RWPE2 (cell line): Measurements from ENCODE around the gene GLT1D1.

Experiments
- ATAC-seq: fragments of 200-7000 bp; cut with Tn5 transposase; 3 replicates; pipeline ENCODE4 v1.9.1; 2021; ENCODE audit warnings: low read depth
- DNase-seq: peaks from one replicate; pipeline ENCODE4 v3.0.0-alpha.2; 2020; ENCODE audit warnings: low spot score
- H3K27ac ChIP-seq: fragments of 450-650 bp; 2 replicates; pipeline ENCODE4 v1.5.1; 2017; ENCODE audit warnings: mild to moderate bottlenecking; ENCODE audit not compliant: poor library complexity, severe bottlenecking
- H3K27me3 ChIP-seq: fragments of 250-450 bp; sonication (Bioruptor Pico); 2 replicates; pipeline ENCODE4 v1.5.1; 2021; ENCODE audit warnings: mild to moderate bottlenecking, moderate library complexity; ENCODE audit not compliant: insufficient read depth, poor library complexity, severe bottlenecking
- H3K36me3 ChIP-seq: fragments of 250-450 bp; sonication (Bioruptor Pico); 2 replicates; pipeline ENCODE4 v1.5.1; 2020; ENCODE audit warnings: low read depth, mild to moderate bottlenecking, moderate library complexity
- H3K4me1 ChIP-seq: fragments of 250-450 bp; sonication (Bioruptor Pico); 2 replicates; pipeline ENCODE4 v1.5.1; 2021; ENCODE audit warnings: mild to moderate bottlenecking, moderate library complexity; ENCODE audit not compliant: insufficient read depth, poor library complexity, severe bottlenecking
- H3K4me3 ChIP-seq: fragments of 250-450 bp; sonication (Bioruptor Pico); 2 replicates; pipeline ENCODE4 v1.5.1; 2021; ENCODE audit warnings: mild to moderate bottlenecking, moderate library complexity; ENCODE audit not compliant: severe bottlenecking
- H3K9me3 ChIP-seq: fragments of 250-450 bp; sonication (Bioruptor Pico); 2 replicates; pipeline ENCODE4 v1.5.1; 2021; ENCODE audit warnings: mild to moderate bottlenecking, moderate library complexity; ENCODE audit not compliant: severe bottlenecking
- TF ChIP-seq, protein P1 (sequence below): fragments of 450-650 bp; IDR thresholded peaks from one replicate; pipeline ENCODE4 v1.5.1; 2017; ENCODE audit warnings: mild to moderate bottlenecking, moderate library complexity; ENCODE audit not compliant: poor library complexity, severe bottlenecking

The GLT1D1 gene

DNA sequence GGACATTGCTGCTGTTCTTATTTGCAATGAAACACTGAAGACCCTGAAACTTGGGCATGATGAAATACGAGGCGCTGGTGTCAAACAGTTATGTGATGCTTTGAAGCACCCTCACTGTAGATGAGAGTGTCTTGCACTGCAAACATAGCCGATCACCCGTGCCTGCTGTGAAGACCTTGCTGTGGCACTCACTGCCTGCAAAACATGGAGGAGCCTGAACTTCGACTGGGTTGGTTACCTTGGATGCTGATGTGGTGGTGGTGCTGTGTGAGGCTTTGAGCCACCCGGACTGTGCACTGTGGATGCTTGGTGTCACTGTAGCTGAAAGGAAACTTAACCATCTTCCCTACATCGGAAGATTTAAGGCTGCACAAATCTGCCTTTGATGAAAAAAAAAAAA is 162.9 kb downstream of the GLT1D1 start:
- H3K4me1 ChIP-seq, result no peaks in the 10 kb centered on the region
- no peak overlapping the region for H3K4me3 ChIP-seq
- no peak overlapping the region for H3K27ac ChIP-seq
- H3K36me3 ChIP-seq, result no peaks in the 10 kb centered on the region
- H3K27me3 ChIP-seq, result no peaks in the 10 kb centered on the region
- DNase-seq (no peak), ATAC-seq (no peak)
- H3K9me3 ChIP-seq, result no peaks in the 10 kb centered on the region
- TF ChIP-seq, protein P1, sequence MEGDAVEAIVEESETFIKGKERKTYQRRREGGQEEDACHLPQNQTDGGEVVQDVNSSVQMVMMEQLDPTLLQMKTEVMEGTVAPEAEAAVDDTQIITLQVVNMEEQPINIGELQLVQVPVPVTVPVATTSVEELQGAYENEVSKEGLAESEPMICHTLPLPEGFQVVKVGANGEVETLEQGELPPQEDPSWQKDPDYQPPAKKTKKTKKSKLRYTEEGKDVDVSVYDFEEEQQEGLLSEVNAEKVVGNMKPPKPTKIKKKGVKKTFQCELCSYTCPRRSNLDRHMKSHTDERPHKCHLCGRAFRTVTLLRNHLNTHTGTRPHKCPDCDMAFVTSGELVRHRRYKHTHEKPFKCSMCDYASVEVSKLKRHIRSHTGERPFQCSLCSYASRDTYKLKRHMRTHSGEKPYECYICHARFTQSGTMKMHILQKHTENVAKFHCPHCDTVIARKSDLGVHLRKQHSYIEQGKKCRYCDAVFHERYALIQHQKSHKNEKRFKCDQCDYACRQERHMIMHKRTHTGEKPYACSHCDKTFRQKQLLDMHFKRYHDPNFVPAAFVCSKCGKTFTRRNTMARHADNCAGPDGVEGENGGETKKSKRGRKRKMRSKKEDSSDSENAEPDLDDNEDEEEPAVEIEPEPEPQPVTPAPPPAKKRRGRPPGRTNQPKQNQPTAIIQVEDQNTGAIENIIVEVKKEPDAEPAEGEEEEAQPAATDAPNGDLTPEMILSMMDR, result no peak

DNA sequence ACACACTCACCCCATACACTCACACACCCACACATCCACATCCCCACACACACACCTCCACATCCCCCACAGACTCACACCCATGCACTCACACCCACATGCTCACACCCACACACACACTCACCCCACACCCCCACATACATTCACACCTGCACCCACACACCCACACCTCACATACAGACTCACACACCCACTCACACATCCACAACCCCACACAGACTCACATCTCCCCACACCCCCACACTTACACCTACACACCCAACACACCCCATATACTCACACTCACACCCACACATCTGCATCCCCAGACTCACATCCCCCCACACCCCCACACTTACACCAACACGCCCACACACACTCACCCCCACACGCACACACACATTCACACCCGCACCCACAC is 171.8 kb downstream of the GLT1D1 start:
- DNase-seq (no peak), ATAC-seq (no peak)
- no peaks in the 10 kb centered on the region for H3K9me3 ChIP-seq
- no peak overlapping the region for H3K4me3 ChIP-seq
- H3K4me1 ChIP-seq, result no peaks in the 10 kb centered on the region
- no peak overlapping the region for H3K27ac ChIP-seq
- TF ChIP-seq, protein P1, result no peak
- no peaks in the 10 kb centered on the region for H3K36me3 ChIP-seq
- no peaks in the 10 kb centered on the region for H3K27me3 ChIP-seq

DNA sequence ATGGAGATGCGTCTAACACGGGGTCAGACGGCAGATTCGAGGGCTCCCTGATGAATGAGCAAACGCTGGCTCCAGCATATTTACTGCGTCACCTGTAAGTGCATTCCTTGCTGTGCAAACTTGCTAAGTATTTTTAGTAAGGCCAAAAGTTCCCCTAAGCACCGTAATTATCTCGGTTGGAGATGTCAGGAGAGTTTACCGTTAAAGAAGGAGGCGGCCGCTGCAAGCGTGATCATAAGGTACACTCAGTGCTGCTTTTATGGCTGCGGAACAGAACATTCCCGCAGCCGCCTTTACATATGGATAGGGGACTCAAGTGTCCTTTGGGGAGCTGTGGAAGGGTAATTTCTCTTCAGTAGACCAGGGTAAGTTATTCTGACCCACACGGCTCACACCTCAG is 175.6 kb downstream of the GLT1D1 start:
- no peaks in the 10 kb centered on the region for H3K4me1 ChIP-seq
- no peak for DNase-seq
- H3K27ac ChIP-seq, result no peak overlapping the region
- H3K27me3 ChIP-seq, result no peaks in the 10 kb centered on the region
- no peak overlapping the region for H3K4me3 ChIP-seq
- TF ChIP-seq, protein P1, result no peak
- no peaks in the 10 kb centered on the region for H3K9me3 ChIP-seq
- no peak for ATAC-seq
- H3K36me3 ChIP-seq, result no peaks in the 10 kb centered on the region
